Measurements from ENCODE around the gene ARL15.

Gene ARL15

DNA sequence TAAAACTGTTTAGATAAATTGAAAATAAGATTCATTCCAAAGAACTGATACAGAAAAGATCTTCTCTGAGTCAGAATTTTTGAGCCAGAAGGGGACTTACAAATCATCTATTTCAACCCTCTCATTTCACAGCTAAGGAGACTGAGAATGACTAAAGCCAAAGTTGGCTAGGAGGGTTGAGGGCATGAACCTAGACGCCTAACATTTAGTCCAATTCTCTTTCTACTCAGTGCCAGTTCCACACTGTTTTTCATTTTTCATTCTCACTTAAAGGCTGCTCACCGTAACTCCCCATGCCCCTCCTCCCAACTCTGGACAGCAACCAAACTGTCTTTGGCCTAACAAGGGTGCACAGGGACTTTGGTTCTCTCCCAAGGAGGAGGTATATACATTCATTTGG is 386.0 kb downstream of the ARL15 start:
- H3K27ac ChIP-seq (replicated peaks): no peak overlapping the region
- no peak overlapping the region for H3K4me3 ChIP-seq (replicated peaks; ENCODE audit: insufficient read depth, low read length)
- no peak for TF ChIP-seq GABPA (IDR thresholded peaks at IDR 0.05; ENCODE audit: low read depth)
- no peak for TF ChIP-seq SPI1 (IDR thresholded peaks at IDR 0.05; ENCODE audit: borderline replicate concordance, low read depth)
- no peak for TF ChIP-seq REST (IDR thresholded peaks at IDR 0.05; ENCODE audit: insufficient replicate concordance, low read depth)
- TF ChIP-seq POLR2AphosphoS5 (IDR thresholded peaks at IDR 0.05; ENCODE audit: low read depth): no peak
- no peak for TF ChIP-seq CTCF (IDR thresholded peaks at IDR 0.05; ENCODE audit: insufficient read depth, low read length)
- H3K27me3 ChIP-seq (ENCODE audit: insufficient read depth, poor library complexity, severe bottlenecking): no peaks in the 10 kb centered on the region
- no peak for DNase-seq (ENCODE audit: low read depth in 1 of 2, low spot score in 1 of 2)

DNA sequence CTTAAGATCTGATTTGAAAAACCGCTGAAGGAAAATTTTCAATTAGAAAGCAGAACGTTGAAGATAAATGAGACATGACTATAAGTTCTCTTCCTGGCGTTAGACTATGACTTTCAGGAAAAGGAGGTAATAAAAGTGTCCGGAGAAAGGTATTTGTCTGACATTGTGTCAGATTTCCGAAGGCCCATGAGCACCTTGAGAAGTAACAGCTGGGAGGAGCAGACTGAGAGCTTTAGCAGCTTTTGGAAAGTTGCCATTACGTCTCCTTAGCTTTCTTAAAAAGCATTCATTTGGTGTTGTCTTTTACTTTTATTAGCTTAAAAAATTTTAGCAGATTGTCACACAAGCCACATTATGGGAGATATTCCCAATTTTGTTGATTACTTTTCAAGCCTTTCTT is 386.4 kb downstream of the ARL15 start:
- no peak for DNase-seq (ENCODE audit: low read depth in 1 of 2, low spot score in 1 of 2)
- no peaks in the 10 kb centered on the region for H3K27me3 ChIP-seq (ENCODE audit: insufficient read depth, poor library complexity, severe bottlenecking)
- H3K4me3 ChIP-seq (replicated peaks; ENCODE audit: insufficient read depth, low read length): no peak overlapping the region
- no peak overlapping the region for H3K27ac ChIP-seq (replicated peaks)
- TF ChIP-seq GABPA (IDR thresholded peaks at IDR 0.05; ENCODE audit: low read depth): no peak
- no peak for TF ChIP-seq SPI1 (IDR thresholded peaks at IDR 0.05; ENCODE audit: borderline replicate concordance, low read depth)
- no peak for TF ChIP-seq POLR2AphosphoS5 (IDR thresholded peaks at IDR 0.05; ENCODE audit: low read depth)
- no peak for TF ChIP-seq CTCF (IDR thresholded peaks at IDR 0.05; ENCODE audit: insufficient read depth, low read length)
- no peak for TF ChIP-seq REST (IDR thresholded peaks at IDR 0.05; ENCODE audit: insufficient replicate concordance, low read depth)

DNA sequence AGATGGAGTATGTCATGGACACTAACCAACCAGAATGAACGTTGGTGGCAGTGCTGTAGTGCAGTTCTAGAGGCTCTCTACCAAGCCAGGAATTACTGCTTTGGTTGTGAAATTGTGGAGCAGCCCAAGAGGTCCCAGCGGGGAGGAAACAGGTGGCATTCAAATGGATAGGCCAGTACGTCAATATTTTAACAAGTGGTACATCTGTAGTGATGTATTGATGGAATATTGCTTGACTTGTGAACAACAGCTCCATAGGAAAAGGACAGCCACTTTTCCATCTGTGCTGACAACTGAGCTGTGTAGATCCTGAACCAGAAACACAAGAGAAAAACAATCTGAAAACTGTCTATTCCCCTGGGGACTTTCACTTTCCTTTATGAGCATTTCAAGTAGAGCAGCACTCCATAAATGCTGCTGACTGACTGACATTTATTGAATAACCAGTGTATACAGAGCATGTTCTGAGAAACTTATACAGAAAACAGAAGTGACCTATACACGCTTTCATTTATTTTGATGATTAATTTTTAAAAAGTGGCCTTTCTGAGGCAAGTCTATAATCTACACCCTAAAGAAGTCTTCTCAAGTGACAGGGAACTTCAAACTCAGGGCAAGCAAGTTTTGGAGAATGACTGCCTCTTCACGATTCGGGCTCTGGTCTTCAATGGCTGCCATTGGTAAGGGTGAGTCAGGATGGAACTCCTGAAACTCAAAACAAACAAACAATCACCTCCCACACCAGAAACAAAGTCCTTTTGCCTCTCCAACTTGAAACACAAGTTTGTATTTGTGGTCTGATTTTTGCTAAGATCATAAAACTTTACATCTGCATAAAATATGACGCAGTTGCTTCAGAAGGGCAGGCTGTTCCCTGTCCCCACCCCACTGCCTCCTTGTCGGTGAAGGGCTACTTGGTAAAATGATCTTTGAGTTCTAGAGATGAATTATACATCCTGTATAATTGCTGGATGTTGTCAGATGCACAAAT is 387.6 kb downstream of the ARL15 start:
- Histone ChIP-seq H3K27me3 (ENCODE audit: insufficient read depth, poor library complexity, severe bottlenecking) (no peaks in the 10 kb centered on the region), H3K4me3 (replicated peaks; ENCODE audit: insufficient read depth, low read length) (no peak overlapping the region), H3K27ac (replicated peaks) (no peak overlapping the region)
- no peak for TF ChIP-seq SPI1 (IDR thresholded peaks at IDR 0.05; ENCODE audit: borderline replicate concordance, low read depth)
- no peak for TF ChIP-seq POLR2AphosphoS5 (IDR thresholded peaks at IDR 0.05; ENCODE audit: low read depth)
- DNase-seq (ENCODE audit: low read depth in 1 of 2, low spot score in 1 of 2): no peak

DNA sequence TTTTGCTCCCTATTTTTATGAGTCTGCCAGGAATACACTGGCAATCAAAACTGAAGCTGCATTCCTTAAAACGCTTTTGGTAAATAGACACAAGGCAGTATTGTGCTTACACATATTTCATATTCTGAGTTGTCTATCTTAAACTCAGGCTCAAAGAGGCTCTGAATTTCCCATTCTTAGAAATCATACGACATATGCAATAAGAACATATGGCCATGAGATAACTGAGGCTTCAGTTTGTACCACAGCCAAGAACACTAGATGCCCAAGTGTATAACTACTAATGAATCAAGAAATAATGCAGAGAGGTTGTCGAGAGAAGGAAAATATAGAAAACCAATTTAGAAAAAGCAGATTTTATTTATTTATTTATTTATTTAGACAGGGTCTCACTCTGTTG is 392.5 kb downstream of the ARL15 start:
- TF ChIP-seq REST (IDR thresholded peaks at IDR 0.05; ENCODE audit: insufficient replicate concordance, low read depth) (no peak), POLR2AphosphoS5 (IDR thresholded peaks at IDR 0.05; ENCODE audit: low read depth) (no peak), CTCF (IDR thresholded peaks at IDR 0.05; ENCODE audit: insufficient read depth, low read length) (no peak), SPI1 (IDR thresholded peaks at IDR 0.05; ENCODE audit: borderline replicate concordance, low read depth) (no peak), GABPA (IDR thresholded peaks at IDR 0.05; ENCODE audit: low read depth) (no peak)
- Histone ChIP-seq H3K4me3 (replicated peaks; ENCODE audit: insufficient read depth, low read length) (no peak overlapping the region), H3K27ac (replicated peaks) (no peak overlapping the region), H3K27me3 (ENCODE audit: insufficient read depth, poor library complexity, severe bottlenecking) (no peaks in the 10 kb centered on the region)
- no peak for DNase-seq (ENCODE audit: low read depth in 1 of 2, low spot score in 1 of 2)
